Stimulated activated naive B cell treated with anti-CD40 and anti-IgM and Interleukin-4, amounts not matched to agents 10 μg/mL and 1 μg/mL and 100 μg/mL, for 72 hours (primary cell): Measurements from ENCODE around the gene QRFP.

Source experiments
- ATAC-seq, 2 donors: fragments of 150-1000 bp; cut with Tn5 transposase; replicated peaks; 2 replicates each; pipeline ENCODE4 v1.10.0; 2021; ENCODE audit warnings: moderate library complexity in 1 of 2
- DNase-seq: peaks from one replicate; pipeline ENCODE4 v3.0.0; 2021
- H3K27ac Mint-ChIP-seq: one replicate; pipeline ENCODE4 v1.8.0; 2022; ENCODE audit warnings: mild to moderate bottlenecking, mixed read lengths
- H3K27me3 Mint-ChIP-seq, 2 donors: one replicate each; pipeline ENCODE4 v1.8.0; 2022; ENCODE audit warnings: mixed read lengths in 2 of 2
- H3K36me3 Mint-ChIP-seq, 2 donors: one replicate each; pipeline ENCODE4 v1.8.0; 2022; ENCODE audit warnings: mixed read lengths in 2 of 2, mild to moderate bottlenecking in 1 of 2
- H3K4me1 Mint-ChIP-seq, 2 donors: one replicate each; pipeline ENCODE4 v1.8.0; 2022; ENCODE audit warnings: mixed read lengths in 2 of 2, mild to moderate bottlenecking in 1 of 2
- H3K4me3 Mint-ChIP-seq, 2 donors: one replicate each; pipeline ENCODE4 v1.8.0; 2022; ENCODE audit warnings: mild to moderate bottlenecking in 2 of 2, mixed read lengths in 2 of 2, moderate library complexity in 1 of 2
- H3K9me3 Mint-ChIP-seq, 2 donors: one replicate each; pipeline ENCODE4 v1.8.0; 2022; ENCODE audit warnings: mixed read lengths in 2 of 2, mild to moderate bottlenecking in 1 of 2

QRFP gene, protein sequence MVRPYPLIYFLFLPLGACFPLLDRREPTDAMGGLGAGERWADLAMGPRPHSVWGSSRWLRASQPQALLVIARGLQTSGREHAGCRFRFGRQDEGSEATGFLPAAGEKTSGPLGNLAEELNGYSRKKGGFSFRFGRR

GRCh38 chr9:130896233-130897014, at the start of gene QRFP:
QRFP (minus strand) TSS chr9:130896812; CDS start chr9:130893838, 2,974 bp downstream.
- Mint-ChIP-seq H3K27me3 (peaks cover 11 to 13% of the 10 kb centered on the region in 2 donors), H3K4me1 (peaks cover 6 to 7% of the 10 kb centered on the region in 2 donors), H3K9me3 (no peaks in the 10 kb centered on the region), H3K4me3 (no peak within 1 kb of the TSS), H3K36me3 (peaks cover 0 to 10% of the 10 kb centered on the region in 2 donors), H3K27ac (no peak within 1 kb of the TSS)
- ATAC-seq (no peak), DNase-seq (no peak)

DNA sequence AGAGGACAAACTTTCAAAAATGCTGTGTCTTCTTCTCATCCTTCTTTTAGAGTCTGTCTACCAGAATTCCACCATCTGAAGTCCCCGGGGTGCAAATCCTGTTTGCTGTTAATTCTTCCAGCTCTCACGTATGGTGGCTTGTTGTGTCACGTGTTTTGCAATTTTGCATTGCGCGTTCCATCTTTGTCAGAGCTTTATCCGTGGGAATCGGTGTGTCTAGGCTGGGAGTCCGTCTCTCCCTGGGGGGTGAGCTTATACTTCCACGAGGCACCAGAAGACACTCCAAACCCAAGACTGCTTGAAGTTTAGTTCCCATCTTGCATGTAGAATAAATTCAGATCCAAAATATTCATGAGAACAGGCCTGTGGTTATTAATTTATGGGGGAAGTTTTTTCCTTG, 48.6 kb upstream of the QRFP start:
- no peak for ATAC-seq
- peaks cover 66 to 78% of the 10 kb centered on the region in 2 donors for H3K27me3 Mint-ChIP-seq
- no peaks in the 10 kb centered on the region for H3K36me3 Mint-ChIP-seq
- no peak for DNase-seq
- H3K4me1 Mint-ChIP-seq, result peaks cover 8 to 13% of the 10 kb centered on the region in 2 donors
- H3K4me3 Mint-ChIP-seq, result no peak overlapping the region
- H3K27ac Mint-ChIP-seq, result no peak overlapping the region
- H3K9me3 Mint-ChIP-seq, result no peaks in the 10 kb centered on the region

DNA sequence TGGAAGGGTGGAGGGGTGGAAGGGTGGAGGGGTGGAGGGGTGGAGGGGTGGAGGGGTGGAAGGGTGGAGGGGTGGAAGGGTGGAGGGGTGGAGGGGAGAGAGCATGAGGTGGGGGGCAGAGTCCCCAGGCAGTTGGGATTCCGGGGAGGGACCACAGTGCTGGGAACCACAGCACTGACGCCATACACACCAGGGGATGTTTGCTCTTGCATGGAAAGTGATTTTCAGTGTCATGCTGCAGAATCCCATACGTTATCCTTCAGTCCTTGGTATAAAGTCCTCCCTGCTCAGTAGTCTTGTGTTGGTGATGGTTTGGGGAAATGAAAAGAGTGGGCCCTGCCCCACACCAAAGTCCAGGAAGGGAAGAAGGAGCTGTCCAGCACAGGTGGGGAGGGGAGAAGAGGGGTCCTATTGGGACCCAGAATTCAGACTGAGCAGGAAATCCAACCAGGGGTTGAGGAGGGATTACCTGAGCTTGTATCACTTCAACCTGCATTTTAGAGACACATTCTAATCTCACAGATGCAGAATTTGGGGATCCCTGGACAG, 48.0 kb upstream of the QRFP start:
- Mint-ChIP-seq H3K27ac (peak overlapping the region; percentile 6), H3K27me3 (peaks cover 66 to 78% of the 10 kb centered on the region in 2 donors), H3K36me3 (no peaks in the 10 kb centered on the region), H3K4me1 (peaks cover 10 to 17% of the 10 kb centered on the region in 2 donors), H3K4me3 (no peak overlapping the region), H3K9me3 (no peaks in the 10 kb centered on the region)
- ATAC-seq (no peak), DNase-seq (no peak)

DNA sequence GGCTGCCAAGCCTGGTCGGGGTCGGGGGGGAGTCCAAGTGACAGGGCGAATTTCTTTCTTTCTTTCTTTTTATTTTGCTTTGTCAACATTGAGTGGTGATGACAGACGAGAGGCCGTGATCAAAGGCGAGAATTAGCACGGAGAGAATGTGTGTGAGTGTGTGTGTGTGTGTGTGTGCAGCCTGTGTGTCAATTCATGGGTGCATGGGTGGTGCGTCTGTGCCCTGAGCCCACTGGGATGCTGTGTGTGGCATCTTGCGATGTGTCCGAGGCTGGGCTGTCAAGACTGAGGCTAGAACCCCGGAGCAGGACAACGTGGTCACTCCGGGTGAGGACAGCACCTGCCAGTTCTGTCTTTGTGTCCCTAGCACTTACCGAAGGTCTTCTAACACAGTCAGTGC, 47.2 kb upstream of the QRFP start:
- H3K4me3 Mint-ChIP-seq, result no peak overlapping the region
- ATAC-seq (no peak), DNase-seq (no peak)
- peaks cover 0 to 2% of the 10 kb centered on the region in 2 donors for H3K36me3 Mint-ChIP-seq
- H3K9me3 Mint-ChIP-seq, result no peaks in the 10 kb centered on the region
- peaks cover 11 to 17% of the 10 kb centered on the region in 2 donors for H3K4me1 Mint-ChIP-seq
- H3K27ac Mint-ChIP-seq, result no peak overlapping the region
- peaks cover 61 to 74% of the 10 kb centered on the region in 2 donors for H3K27me3 Mint-ChIP-seq

GRCh38 chr9:130943221-130943620, 46.6 kb upstream of the QRFP start:
- DNase-seq (no peak), ATAC-seq (no peak)
- H3K4me3 Mint-ChIP-seq, result no peak overlapping the region
- peaks cover 11 to 17% of the 10 kb centered on the region in 2 donors for H3K4me1 Mint-ChIP-seq
- peaks cover 59 to 71% of the 10 kb centered on the region in 2 donors for H3K27me3 Mint-ChIP-seq
- H3K9me3 Mint-ChIP-seq, result no peaks in the 10 kb centered on the region
- H3K36me3 Mint-ChIP-seq, result peaks cover 0 to 4% of the 10 kb centered on the region in 2 donors
- no peak overlapping the region for H3K27ac Mint-ChIP-seq

GRCh38 chr9:130942679-130943078, 46.1 kb upstream of the QRFP start:
- DNase-seq (no peak), ATAC-seq (no peak)
- Mint-ChIP-seq H3K4me3 (no peak overlapping the region), H3K9me3 (no peaks in the 10 kb centered on the region), H3K36me3 (peaks cover 0 to 4% of the 10 kb centered on the region in 2 donors), H3K27me3 (peaks cover 60 to 70% of the 10 kb centered on the region in 2 donors), H3K27ac (no peak overlapping the region), H3K4me1 (peaks cover 14 to 20% of the 10 kb centered on the region in 2 donors)

DNA sequence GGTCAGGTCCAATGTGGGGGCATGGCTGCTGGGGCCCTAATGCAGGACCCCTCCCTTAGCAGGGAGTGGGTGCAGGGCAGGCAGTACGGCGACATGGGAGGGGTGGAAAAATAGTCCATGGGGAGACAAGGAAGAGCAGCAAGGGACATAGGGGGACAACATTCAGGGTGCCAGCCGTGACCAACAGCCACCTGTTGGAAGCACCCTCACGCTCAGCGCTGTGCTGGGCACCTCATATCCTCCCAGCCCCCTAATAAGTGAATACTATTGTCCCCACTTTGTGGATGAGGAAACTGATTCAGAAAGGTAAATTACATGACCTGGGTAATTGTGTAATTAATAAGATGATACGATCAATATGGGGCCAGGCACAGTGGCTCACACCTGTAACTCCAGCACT, 45.5 kb upstream of the QRFP start:
- H3K27me3 Mint-ChIP-seq, result peaks cover 60 to 70% of the 10 kb centered on the region in 2 donors
- peaks cover 17 to 23% of the 10 kb centered on the region in 2 donors for H3K4me1 Mint-ChIP-seq
- ATAC-seq (no peak), DNase-seq (no peak)
- H3K9me3 Mint-ChIP-seq, result no peaks in the 10 kb centered on the region
- no peak overlapping the region for H3K27ac Mint-ChIP-seq
- H3K36me3 Mint-ChIP-seq, result peaks cover 0 to 4% of the 10 kb centered on the region in 2 donors
- H3K4me3 Mint-ChIP-seq, result no peak overlapping the region

- H3K36me3 Mint-ChIP-seq, result peaks cover 0 to 4% of the 10 kb centered on the region in 2 donors
- ATAC-seq (peak; percentile 80), DNase-seq (peak; percentile 63)
- H3K9me3 Mint-ChIP-seq, result no peaks in the 10 kb centered on the region
- peak overlapping the region; percentile 52 for H3K27ac Mint-ChIP-seq
- peaks cover 21 to 32% of the 10 kb centered on the region in 2 donors for H3K4me1 Mint-ChIP-seq
- peak overlapping the region; percentile 49 to 57 for H3K4me3 Mint-ChIP-seq
- peaks cover 59 to 78% of the 10 kb centered on the region in 2 donors for H3K27me3 Mint-ChIP-seq
These were observed 44.3 kb upstream of the QRFP start for GRCh38 chr9:130940693-130941576.

- Mint-ChIP-seq H3K27me3 (peaks cover 62 to 79% of the 10 kb centered on the region in 2 donors), H3K4me3 (peak overlapping the region; percentile 60 to 66), H3K4me1 (peaks cover 21 to 32% of the 10 kb centered on the region in 2 donors), H3K9me3 (no peaks in the 10 kb centered on the region), H3K36me3 (peaks cover 0 to 4% of the 10 kb centered on the region in 2 donors), H3K27ac (peak overlapping the region; percentile 14)
- DNase-seq, result no peak
- no peak for ATAC-seq
These were observed 43.5 kb upstream of the QRFP start for GRCh38 chr9:130940027-130940549.

GRCh38 chr9:130939405-130940026, 42.9 kb upstream of the QRFP start:
- no peak for DNase-seq
- peaks cover 0 to 4% of the 10 kb centered on the region in 2 donors for H3K36me3 Mint-ChIP-seq
- peak overlapping the region; percentile 14 for H3K27ac Mint-ChIP-seq
- peaks cover 25 to 38% of the 10 kb centered on the region in 2 donors for H3K4me1 Mint-ChIP-seq
- peak overlapping the region; percentile 60 to 66 for H3K4me3 Mint-ChIP-seq
- no peaks in the 10 kb centered on the region for H3K9me3 Mint-ChIP-seq
- H3K27me3 Mint-ChIP-seq, result peaks cover 64 to 81% of the 10 kb centered on the region in 2 donors
- ATAC-seq, result no peak

GRCh38 chr9:130938652-130939404, 42.2 kb upstream of the QRFP start, which contains the start of gene FIBCD1:
FIBCD1 (minus strand) TSS chr9:130939247; CDS start chr9:130938607, 640 bp downstream.
- DNase-seq, result peak; percentile 27
- H3K4me1 Mint-ChIP-seq, result peaks cover 25 to 39% of the 10 kb centered on the region in 2 donors
- H3K9me3 Mint-ChIP-seq, result no peaks in the 10 kb centered on the region
- peak within 1 kb of the TSS; percentile 73 to 83 for H3K4me3 Mint-ChIP-seq
- H3K36me3 Mint-ChIP-seq, result peaks cover 0 to 4% of the 10 kb centered on the region in 2 donors
- peaks cover 64 to 84% of the 10 kb centered on the region in 2 donors for H3K27me3 Mint-ChIP-seq
- peak; percentile 38 to 54 for ATAC-seq
- peak within 1 kb of the TSS; percentile 14 for H3K27ac Mint-ChIP-seq

- H3K27me3 Mint-ChIP-seq, result peaks cover 59 to 83% of the 10 kb centered on the region in 2 donors
These were observed 41.6 kb upstream of the QRFP start for GRCh38 chr9:130938184-130938651.

More at GRCh38 chr9:130938184-130938651, 41.6 kb upstream of the QRFP start:
- Mint-ChIP-seq H3K9me3 (no peaks in the 10 kb centered on the region), H3K4me3 (no peak overlapping the region), H3K27ac (no peak overlapping the region), H3K36me3 (peaks cover 0 to 4% of the 10 kb centered on the region in 2 donors), H3K4me1 (peaks cover 25 to 40% of the 10 kb centered on the region in 2 donors)
- DNase-seq (no peak), ATAC-seq (no peak)
